GM18499 (cell line): Measurements from ENCODE around the gene PYROXD2.

Source experiments
- ATAC-seq: cut with Tn5 transposase; IDR thresholded peaks from one replicate; pipeline ENCODE4 v1.9.1; 2021; ENCODE audit warnings: moderate number of reproducible peaks; ENCODE audit not compliant: insufficient read depth, unreplicated experiment

PYROXD2 gene

DNA sequence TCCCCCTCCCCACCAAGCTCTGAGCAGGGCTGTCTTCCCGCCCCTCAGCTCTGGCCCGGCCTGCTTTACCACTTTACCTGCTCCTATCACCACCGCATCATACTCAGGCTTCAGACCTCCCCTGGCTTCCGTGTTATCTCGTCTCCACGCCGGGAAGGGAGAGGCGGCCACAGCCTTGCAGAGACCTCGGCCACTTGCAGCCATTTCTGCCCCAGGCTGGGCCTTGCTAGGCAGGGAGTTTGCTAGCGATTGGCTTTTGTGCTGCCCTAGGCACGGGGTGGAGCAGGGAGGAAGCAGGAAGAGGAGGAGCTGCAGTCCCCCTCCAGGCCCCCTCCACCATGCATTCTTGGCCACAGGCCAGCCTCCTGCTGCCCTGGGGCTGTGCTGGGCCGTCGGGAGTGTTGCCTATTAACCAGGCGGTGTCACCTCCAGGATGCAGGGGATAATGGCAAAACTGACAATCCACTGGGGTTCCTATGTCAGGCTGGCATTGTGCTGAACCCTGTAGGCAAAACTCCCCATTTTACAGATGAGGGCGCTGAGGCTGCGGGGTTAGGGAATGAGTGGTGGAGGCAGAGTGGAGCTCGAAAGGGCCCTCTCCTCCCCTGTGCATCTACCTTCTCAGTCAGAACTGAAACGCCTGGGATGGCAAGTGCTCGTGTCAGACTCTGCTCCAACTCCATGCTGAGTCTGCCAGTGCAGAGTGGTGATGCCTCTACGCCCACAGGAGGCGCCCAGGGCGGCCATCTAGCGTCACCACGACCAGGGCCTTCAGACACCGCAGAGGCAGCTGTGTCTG is at the start of gene PYROXD2:
Gene PYROXD2, minus strand, starts transcription at position 251 of the 799 bp plus-strand sequence. Its CDS starts 47 bp downstream, at position 204.
- ATAC-seq, result no peak

DNA sequence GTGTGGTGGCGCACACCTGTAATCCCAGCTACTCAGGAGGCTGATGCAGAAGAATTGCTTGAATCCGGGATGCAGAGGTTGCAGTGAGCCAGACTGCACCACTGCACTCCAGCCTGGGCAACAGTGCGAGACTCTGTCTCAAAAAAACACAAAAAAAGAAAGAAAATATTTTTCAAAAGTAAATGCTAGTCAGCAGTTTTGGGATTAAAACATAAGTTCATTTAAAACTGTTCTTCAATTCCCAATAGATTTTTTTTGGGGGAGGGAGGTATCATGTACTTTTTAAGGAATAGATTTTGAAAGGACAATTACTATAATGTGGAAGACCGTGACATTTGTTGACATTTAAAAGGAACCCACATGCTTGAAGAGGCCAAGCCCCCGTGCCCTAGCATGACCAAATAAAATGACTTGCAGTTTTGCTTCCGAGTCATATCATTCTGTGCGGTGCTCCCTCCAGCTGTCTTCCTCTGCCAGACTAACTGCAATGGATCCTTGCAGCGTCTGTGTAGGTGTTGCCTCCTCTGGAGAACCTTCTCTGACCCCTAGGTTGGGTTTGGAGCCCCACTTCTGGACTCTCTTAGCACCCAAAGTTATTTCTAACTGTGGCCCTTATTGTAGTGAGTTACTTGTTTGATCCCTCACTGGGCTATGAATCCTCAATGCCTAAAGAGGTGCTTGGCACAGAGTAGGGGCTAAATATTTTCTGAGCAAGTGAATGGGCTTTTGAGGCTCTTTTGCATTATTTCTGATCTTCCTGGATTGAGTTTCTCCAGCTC is 49.2 kb upstream of the PYROXD2 start:
- ATAC-seq, result no peak

DNA sequence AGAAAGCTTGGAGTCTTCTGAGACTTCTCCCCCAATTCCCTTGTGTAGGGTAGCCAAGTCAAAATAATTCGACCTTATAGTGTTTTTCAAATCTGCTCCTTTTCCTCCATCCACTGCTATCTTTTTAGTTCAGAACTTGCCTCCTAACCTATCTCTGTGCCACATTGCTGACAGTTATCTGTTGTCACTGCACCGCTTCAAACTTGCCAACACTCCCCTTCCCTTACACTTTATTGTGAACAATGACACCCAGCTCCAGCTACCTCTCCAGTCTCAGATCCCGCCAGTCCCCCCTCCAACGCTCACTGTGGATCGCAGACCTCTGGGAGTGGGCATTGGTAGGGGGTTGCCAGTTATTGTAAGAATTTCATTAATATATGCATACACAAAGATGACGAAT is 48.0 kb upstream of the PYROXD2 start:
- no peak for ATAC-seq

DNA sequence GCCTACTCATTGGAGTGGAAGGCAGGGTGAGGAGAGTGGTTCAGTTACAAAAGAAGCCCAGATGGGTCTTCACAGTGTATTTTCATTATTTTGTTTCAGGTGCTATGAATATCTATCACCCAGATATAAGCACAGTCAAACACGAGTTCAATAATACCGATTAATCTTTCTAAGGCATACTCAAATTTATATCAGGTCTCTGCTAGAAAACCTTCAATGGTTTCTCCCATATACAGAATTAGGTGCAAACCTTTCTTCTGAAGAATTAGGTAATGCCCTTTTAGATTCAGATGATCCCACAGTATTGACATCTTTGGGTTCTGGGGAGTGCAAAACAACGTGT is 46.5 kb upstream of the PYROXD2 start:
- ATAC-seq, result no peak

DNA sequence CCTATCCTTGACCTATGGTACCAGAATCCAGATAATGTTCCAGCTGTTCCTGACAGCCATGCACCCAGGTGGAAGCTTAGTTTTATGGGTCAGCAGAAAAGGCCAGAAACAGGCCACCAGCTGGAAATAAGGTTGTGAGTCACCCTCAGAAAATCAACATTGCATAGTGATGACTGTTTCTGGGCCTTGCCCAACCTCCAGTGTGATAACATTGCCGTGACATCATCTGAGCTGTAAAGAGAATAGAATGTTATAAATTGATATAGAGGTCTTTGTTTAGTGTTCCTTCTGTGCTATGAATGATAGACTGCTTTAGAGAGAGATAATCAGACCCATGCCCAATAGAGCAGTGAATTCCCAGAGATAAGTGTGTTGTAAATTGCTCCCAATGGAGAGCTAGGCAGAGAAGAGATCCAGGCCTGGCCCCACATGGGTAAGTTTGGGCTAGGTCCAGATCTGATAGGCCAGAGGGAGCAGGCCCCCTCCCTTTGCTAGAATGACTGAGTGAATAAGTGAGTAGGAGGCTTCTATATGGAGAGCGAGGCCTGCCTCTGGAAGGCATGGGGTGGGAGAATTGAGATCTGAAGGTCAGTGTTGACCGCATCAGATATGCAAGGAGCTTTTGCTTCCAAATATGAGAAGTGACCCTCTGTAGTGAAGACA is 46.0 kb upstream of the PYROXD2 start:
- no peak for ATAC-seq

DNA sequence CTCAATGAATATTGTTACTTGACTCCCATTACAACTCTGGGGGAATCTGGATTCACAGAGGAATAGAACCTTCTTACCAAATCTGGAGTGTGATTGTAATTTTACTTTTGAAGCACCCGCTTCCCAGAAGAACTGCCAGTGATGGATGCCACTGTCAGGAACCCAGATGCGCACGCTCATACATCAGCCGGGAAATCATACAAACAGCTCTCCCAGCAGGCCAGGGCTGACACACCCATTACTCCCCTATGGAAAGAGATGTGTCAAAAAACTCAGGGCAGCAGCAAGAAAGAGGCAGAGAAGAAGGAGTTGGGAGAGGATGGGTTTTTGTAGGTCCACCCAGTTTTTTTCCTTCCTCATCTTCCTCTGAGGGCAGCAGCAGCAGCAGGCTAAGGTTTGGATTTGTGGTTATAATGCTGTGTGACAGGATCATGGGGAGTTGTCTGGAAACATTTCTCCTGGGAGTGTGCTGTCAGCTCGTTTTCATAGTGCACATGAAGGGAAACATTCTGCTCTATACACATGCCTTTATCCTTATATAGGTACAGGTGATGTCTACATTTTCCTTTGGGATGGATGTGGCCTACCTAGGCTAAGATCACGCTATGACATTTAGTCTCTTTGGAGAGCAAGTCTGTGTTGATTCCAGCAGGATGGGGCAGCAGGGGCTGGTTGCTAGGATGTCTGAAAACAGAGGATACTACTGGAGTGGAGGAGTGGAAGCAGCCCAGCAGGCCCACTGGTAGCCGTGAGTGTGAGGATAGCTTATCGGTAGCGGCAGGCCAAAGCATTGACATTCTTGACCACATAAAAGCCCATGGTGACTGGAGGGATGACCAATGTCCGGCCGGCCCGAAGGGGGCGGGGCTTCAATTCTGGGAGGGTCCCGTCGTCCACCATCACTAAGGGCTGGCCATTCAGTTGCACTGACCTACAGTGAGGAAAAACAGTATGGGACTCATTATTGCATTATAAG is 44.1 kb upstream of the PYROXD2 start:
- no peak for ATAC-seq

DNA sequence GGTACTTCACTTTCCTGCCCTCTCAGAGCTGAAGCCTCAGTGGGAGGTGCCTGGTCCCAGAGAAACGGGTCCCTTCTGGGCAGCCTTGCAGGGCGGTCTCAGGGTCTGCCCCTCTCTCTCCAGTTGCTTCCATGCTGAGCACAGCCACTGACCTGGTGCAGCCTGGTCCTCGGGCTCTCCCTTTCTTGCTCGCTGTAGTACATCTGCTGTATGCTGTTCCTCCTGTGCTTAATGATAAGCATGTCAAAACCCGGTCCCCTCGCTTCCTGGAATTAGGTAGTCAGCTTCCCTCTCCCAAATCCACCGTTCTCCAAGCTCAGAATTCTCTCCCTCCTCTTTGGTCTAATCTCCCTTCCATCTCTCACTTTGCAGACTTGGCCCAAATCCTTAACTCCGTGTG is 42.7 kb upstream of the PYROXD2 start:
- no peak for ATAC-seq

DNA sequence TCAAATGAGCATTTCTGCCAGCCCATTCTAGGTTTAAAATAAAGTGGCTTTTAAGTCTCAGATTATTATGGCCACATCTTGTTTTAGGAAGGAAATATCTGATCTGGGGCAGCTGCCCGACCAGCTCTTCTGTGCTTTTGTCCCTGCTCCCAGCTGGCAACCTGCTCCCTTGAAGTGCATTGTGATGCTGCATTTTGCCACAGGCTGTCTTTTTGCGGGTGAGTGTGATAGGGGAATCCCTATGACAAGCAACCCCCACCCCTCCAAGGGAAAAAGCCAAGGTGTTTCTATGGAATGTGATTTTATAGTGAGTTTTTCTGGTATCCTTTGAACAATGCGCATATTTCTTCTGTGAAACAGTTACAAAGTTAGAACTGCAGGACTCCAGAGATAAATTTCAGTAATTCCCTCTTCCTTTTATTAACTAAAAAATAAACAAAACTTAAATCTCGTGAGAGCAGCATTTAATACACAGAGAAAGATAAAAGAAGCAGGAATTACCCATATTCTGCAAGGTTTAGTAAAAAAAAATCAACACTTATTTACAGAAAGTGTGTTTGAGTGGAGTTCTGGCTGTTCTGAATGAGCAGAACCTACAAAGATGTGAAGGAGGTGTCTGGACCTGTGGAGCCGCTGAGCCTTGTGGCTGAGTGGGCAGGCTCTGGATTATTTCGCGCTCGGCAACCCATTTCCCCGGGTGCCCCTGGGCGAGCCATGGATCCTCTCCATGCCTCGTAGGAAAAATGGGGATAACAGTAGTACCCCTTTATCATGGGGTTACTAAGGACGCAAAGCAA is 41.9 kb upstream of the PYROXD2 start:
- no peak for ATAC-seq

DNA sequence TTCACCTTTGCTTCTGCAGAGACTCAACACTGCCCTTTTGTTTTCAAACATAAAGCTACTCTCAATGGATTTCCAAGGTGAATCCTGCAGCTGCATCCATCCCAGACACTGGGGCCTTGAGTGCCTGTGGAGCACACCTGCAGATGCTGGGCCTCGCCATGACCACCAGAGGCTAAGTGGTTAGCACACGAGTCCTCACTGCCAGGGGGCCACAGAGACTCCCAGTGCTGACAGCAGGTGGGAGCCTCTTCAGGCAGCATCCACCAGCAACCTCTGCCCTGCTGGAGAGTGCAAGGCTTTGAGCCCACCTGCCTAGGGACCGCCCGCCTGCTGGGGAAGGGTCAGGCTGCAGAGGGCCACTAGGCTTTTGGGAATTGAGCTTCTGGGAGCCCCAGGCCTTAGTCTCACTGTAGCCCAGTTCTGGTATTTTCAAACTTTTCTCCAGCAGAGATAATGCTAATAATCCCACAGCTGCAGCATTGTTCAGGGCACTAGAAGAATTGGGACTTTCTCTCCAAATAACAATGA is 41.1 kb upstream of the PYROXD2 start:
- ATAC-seq, result no peak

DNA sequence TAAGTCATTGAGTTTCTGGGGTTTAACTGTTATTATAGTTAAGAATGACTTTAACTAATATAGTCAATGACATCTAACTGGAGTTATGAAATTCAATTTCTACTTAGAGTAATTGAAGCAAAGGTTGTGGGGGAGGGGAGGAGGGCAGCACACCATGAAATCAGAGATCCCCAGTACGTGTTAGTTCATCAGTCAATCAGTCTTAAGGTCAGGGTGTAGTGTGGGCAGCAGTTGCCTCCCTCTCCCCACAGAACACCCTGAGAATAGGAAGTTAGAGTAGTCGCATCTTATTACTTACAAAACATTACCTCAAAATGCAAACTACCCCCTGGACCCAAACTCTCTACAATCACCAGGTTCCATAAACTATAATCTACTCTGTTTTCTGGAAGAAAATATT is 38.7 kb upstream of the PYROXD2 start:
- no peak for ATAC-seq

DNA sequence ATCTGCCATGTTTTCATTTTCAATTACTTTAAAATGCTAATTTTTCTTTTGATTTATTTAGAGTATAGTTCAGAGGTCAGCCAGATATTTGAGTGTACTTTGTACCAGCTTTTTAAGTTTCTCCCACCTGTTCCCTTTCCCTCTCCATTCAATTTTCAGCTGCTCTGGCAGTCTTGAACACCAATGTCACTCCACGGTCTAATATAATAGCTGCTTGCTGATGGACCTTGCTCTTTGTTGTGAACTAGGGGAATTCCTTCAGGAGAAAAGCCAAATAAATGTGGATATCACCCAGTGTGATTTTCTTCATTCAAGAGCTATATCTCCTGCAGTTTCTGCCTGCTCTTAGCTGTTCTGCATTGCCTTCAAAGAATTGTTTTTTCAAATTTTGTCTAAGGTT is 35.6 kb upstream of the PYROXD2 start:
- ATAC-seq, result no peak

DNA sequence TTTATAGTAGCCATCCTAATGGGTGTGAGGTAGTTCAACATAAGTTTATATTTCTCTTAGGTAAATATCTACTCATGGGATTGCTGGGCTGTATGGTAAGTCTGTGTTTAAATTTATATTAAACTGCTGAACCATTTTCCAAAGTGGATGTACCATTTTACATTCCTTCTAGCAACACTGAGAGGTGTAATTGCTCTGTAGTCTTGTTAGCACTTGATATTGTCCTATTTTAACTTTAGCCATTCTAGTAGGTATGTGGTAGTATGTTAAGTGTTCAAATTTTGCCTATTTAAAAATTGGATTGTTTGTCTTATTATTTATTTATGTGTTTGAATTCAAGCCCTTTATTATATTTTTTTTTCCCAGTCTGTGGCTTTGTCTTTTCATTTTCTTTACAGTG is 34.3 kb upstream of the PYROXD2 start:
- no peak for ATAC-seq

DNA sequence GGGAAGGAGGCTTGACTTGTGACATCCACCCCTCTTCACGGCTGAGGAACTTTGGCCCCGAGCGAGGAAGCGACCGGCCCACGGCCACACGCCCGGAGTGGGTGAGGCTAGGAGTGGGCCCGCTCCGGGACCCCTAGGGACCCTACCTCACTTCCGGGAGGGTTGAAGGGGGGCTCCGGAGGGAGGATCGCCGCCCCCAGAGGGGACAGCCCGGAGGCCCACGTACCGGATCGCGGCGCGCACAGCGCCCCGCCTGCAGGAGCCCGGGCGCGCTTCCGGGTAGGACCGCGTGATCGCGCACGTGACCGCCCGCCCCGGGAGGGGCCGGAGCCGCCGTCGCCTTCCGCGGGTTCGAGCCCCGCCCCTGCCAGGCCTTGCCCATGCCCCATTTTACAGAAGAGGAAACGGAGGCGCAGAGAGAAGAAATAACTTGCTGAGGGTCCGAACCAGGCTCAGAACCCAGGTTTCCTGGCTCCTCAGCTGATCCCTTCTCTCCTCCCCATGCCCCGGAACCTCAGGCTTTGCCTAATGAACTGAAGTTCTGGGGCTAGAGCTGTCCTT is 31.8 kb upstream of the PYROXD2 start, which contains the start of gene HPS1:
Gene HPS1, minus strand, starts transcription at position 275 of the 561 bp plus-strand sequence. CDS start 3,695 bp downstream, outside the sequence.
- ATAC-seq, result peak; percentile 41

DNA sequence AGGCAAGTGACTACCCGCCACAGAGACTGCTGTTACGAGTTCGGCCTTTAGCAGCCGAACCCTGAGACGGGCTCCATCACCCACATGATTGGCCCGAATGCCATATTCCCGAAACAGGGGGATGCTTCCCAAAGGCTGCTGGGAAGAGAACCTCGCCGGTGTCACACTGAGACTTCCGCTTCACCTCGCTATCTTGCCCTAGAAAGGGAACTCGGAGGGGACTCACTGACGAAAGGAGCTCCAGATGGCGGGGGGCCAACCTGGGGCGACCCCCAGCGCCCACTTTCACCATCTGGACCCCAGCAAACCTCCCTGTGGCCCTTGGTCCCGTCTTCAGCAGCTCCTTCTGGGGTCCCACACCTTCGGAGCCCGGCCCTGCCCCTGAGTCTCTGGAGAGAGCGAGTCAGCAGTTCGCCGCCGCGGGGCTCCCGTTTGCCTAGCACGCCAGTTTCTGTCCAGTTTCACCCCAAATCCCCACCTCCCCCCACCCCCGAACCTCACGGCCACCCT is 31.2 kb upstream of the PYROXD2 start:
- ATAC-seq, result peak; percentile 1

DNA sequence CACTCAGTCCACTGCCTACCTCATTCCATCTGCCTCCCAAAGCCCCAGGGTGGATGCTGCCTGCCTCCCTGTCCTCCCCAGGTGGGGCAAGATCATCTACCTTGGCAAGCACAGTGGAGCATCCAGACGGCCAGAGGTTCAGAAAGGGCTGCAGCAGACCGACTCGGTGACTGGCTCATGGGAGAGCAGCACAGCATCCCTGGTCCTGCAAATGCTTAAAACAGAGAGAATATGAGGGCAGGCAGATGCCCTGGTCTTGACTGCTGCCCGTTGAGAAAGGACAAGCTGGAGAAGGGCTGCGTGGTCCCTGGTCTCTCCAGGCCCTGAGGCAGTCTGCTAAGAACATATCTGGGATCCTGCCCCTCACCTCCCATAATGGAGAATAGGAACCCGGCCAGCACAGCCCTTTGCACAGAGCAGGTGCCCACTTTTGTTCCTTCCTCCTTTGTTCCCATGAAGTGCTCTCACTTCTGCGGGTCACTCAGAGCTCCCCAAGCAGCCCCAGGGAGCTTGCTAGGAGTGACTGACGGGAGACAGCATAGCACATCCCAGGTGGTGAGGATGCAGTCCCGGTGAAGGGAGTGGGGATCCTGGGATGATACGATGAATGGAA is 30.3 kb upstream of the PYROXD2 start:
- ATAC-seq, result no peak

DNA sequence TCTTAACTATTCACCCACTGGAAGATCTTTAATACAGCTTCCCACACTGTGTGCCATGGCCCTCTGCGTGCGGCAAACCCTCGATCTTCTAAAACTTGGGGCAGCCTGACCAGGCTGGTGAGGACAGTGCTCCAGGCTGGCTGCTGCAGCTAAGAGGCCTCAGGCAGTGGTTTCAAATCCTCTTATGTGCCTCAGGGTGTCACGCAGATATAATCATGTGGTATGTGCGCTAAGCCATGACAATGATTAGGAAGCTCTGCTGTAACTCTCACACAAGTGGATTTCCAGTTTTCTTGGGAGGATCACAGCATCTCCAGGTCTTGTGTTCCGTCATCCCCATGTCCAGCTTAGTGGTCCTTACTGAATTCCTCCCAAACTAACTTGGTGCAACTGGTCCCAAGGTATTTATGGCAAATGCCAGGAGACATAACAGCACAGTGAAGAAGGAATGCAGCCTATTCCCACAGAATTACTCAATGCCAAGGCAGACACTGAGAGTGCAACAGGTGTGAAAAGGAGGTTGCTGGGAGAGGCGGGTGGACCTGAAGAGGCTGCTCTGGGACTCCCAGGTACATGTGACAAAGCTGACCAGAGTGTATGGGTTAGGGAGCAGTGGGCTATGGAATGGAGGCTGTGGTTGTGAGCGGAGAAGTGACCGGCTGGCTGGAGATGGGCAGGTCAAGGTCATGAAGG is 29.5 kb upstream of the PYROXD2 start:
- no peak for ATAC-seq

DNA sequence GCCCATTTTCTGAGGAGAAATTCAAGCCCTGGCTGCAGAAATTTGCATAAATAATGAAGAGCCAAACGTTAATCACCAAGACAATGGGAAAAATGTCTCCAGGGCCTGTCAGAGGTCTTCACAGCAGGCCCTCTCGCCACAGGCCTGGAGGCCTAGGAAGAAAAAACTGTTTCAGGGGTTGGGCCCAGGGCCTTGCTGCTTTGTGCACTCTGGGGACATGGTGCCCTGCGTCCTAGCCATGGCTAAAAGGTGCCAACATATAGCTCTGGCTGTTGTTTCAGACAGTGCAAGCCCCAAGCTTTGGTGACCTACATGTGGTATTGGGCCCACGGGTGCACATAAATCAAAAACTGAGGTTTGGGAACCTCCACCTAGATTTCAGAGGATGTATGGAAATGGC is 23.7 kb upstream of the PYROXD2 start:
- ATAC-seq, result no peak
